HUES48 (cell line): ENCODE data around the gene IDUA.

Source experiments
- H3K27ac ChIP-seq: one replicate; pipeline ENCODE4 v1.7.0; 2013; ENCODE audit warnings: low read depth, low read length, inconsistent platforms
- H3K27me3 ChIP-seq: 2 replicates; pipeline ENCODE4 v1.6.1; 2013; ENCODE audit warnings: mild to moderate bottlenecking, low read length; ENCODE audit not compliant: control insufficient read depth, insufficient read depth
- H3K36me3 ChIP-seq: 2 replicates; pipeline ENCODE4 v1.6.1; 2013; ENCODE audit warnings: low read length; ENCODE audit not compliant: control insufficient read depth, insufficient read depth
- H3K4me1 ChIP-seq: 2 replicates; pipeline ENCODE4 v1.6.1; 2013; ENCODE audit warnings: mild to moderate bottlenecking, low read length; ENCODE audit not compliant: control insufficient read depth, insufficient read depth
- H3K4me3 ChIP-seq: 2 replicates; pipeline ENCODE4 v1.5.1; 2013; ENCODE audit warnings: mild to moderate bottlenecking, low read depth, low read length
- H3K9ac ChIP-seq: 2 replicates; pipeline ENCODE4 v1.6.1; 2013; ENCODE audit warnings: mild to moderate bottlenecking, low read depth, low read length, moderate library complexity
- H3K9me3 ChIP-seq: 2 replicates; pipeline ENCODE4 v1.6.1; 2013; ENCODE audit warnings: low read length; ENCODE audit not compliant: control insufficient read depth, insufficient read depth

IDUA gene

DNA sequence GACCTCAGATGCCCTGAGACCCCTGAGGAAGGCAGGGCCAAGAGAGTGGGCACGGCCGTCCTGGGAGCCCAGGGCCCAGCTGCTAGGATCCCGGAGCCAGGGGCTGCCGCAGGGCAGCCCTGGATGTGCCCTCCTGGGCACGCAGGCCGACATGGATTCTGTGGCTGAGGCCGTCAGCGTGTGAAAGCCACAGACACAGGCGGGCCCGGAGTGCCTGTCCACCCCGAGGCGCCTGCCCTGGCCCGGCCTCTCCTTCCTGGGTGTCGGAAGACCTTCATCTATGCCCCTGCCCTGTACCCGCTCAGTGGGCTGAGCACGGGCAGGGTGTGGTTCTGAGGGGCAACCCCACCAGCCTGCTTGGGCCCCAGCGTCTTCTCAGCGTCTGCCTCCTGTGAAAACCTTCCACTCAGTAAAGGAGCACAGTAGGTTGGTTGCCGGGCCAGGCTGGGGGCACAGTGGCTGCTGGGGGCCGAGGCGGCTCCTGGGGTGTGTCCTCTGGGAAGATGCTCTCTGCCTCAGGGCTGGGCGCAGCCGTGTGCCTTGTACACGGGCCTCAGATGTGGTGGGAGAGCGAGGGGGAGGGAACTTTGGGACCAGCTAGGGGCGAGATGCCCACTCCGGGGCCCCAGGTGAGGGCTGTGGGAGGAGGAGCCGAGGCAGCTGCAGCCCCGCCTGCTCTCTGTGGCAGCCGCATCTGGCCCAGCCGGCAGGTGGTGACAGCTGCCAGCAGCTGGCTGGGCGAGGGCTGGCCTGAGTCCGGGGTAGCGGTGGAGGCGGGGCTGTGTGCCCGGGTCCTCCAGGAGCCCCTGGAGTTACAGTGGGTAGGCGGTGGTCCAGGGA, 45.3 kb downstream of the IDUA start:
- no peaks in the 10 kb centered on the region for H3K4me1 ChIP-seq
- no peaks in the 10 kb centered on the region for H3K9me3 ChIP-seq

DNA sequence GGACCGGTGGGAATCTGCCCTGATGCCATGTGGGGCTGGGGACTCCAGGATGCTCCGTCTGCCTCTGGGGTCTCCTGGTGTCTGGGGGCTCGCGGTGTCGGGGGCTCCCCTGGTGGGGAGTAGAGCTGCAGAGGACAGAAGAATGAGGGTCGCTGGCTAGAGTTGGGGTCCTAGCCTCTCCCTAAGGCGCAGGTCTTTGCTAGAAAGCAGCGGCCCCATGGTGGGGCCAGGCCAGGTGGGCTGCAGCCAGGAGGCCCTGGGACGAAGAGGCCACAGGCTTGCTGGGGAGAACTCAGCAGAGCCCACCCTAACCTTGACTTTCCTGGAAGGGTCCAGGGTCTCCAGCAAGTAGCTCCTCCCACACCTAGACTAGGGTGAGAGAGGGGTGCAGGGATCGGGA, 46.0 kb downstream of the IDUA start:
- Histone ChIP-seq H3K4me3 (no peak overlapping the region), H3K9me3 (no peaks in the 10 kb centered on the region), H3K4me1 (no peaks in the 10 kb centered on the region), H3K27me3 (no peaks in the 10 kb centered on the region), H3K36me3 (no peaks in the 10 kb centered on the region), H3K9ac (no peak overlapping the region), H3K27ac (no peak overlapping the region)

More for the DNA sequence above, 45.3 kb downstream of the IDUA start:
- H3K27ac ChIP-seq = no peak overlapping the region
- no peak overlapping the region for H3K9ac ChIP-seq
- H3K4me3 ChIP-seq = no peak overlapping the region
- H3K36me3 ChIP-seq = no peaks in the 10 kb centered on the region
- no peaks in the 10 kb centered on the region for H3K27me3 ChIP-seq

DNA sequence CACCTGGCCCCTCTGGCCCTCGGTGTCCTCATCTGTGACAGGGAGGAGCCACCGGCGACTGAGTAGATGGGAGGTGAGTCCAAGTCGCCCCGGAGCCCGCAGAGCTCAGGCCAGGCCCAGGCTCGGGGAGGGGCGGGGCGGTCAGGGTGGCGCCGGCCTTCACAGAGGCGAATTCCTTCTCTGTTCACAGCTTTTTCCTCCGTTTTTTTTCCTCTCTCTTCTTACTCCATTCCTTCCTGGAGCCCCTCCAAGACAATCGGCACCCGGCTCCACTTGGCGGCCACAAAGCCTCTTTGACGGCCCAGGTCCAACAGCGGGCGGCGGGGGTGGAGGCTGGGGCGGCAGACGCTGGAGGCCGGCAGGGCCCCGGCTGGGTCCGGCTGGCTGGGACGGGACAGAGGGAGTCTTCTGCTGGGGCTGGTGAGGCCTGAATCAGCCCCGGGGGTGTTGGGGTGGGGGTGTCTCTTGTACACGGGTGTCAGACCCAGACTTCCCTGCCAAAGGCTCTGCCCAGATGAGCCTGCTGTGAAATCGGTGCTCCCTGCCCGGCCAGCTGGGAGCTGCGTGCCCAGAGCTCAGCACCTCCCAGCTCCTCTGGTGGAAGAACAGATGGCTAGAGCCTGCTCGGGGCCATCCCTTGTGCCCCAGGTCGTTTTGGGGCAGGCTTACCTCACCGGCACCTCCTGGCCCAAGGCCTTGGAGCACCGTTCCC, 47.2 kb downstream of the IDUA start:
- Histone ChIP-seq H3K9ac (no peak overlapping the region), H3K9me3 (no peaks in the 10 kb centered on the region), H3K36me3 (no peaks in the 10 kb centered on the region), H3K27me3 (no peaks in the 10 kb centered on the region), H3K4me1 (no peaks in the 10 kb centered on the region), H3K4me3 (no peak overlapping the region), H3K27ac (no peak overlapping the region)

DNA sequence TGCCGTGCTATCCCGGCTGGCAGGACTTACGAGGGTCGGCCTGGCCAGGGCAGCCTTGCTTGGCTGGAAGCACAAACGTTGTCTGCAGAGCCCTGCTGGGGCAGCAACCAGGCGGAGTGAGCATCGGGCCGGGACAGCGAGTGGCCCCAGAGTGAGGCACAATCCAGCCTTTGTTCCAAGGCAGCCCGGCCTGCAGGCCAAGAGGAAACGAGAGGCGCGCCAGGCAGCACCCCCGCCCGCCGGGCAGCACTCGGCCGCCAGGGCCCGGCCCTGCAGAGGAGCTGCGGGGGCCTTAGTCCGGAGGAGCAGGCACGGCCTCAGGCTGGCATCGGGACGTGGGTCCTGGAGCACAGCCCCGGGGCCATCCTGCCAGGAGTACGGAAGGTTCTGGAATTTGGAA, 48.7 kb downstream of the IDUA start:
- H3K27ac ChIP-seq = no peak overlapping the region
- H3K36me3 ChIP-seq = no peaks in the 10 kb centered on the region
- no peaks in the 10 kb centered on the region for H3K9me3 ChIP-seq
- H3K27me3 ChIP-seq = no peaks in the 10 kb centered on the region
- H3K9ac ChIP-seq = no peak overlapping the region
- H3K4me3 ChIP-seq = no peak overlapping the region
- no peaks in the 10 kb centered on the region for H3K4me1 ChIP-seq

DNA sequence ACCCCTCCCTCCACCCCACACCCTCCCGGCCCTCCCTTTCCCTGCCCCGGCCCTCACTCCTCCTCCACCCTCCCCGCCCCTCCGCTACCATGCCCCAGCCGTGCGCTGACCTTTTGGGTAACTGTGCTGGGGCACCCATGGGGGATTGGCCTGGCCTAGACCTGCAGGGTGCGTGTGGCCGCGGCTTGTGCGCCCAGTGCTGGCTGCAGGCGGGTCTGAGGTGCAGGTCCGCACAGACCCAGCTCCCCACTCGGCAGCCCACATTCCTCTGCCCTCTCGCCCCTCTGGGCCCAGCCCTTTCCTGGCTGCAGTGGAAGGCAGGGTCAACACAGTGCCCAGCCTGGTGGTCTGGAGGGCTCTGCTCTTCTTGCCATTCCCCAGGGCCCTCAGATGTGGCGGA, 49.3 kb downstream of the IDUA start:
- no peak overlapping the region for H3K9ac ChIP-seq
- H3K9me3 ChIP-seq = no peaks in the 10 kb centered on the region
- no peaks in the 10 kb centered on the region for H3K4me1 ChIP-seq
- H3K36me3 ChIP-seq = no peaks in the 10 kb centered on the region
- H3K27me3 ChIP-seq = no peaks in the 10 kb centered on the region
- no peak overlapping the region for H3K4me3 ChIP-seq
- H3K27ac ChIP-seq = no peak overlapping the region

DNA sequence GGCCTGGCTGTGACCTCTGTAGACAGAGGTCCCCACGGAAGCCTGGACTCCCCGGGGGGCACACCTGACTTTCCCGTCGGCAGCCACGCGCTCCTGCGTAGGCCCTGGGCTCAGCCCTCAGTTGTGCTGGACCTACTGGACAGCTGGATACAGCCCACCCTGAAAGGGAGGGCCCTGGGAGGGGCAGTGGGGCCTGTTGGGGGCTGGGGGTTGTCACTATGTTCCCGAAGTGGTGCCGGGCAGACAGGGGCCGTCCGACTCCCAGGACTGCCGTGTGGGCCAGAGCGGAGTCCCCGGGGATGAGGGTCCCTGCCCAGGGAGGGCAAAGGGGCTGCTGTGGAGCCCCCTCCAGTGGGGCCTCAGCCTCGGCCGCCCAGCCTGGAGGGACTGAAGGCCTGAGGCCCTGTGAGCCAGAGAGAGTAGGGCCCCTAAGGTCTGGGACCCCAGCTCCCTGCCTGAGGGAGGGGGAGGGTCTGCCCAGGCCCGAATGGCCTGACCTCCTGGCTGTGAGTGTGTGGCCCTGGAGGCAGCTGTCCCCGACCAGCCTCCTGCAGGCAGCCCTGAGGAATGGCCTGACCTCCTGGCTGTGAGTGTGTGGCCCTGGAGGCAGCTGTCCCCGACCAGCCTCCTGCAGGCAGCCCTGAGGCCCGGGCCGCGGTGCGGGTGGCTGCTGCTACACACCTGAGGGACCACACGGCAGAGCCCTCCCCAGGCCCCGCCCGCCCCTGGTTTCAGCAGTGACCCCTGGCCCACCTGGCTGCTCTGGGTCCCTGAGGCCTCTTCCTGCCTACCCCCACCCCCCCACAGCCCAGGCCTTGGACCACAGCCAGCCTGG, 50.3 kb downstream of the IDUA start:
- no peak overlapping the region for H3K27ac ChIP-seq
- no peaks in the 10 kb centered on the region for H3K27me3 ChIP-seq
- no peaks in the 10 kb centered on the region for H3K4me1 ChIP-seq

DNA sequence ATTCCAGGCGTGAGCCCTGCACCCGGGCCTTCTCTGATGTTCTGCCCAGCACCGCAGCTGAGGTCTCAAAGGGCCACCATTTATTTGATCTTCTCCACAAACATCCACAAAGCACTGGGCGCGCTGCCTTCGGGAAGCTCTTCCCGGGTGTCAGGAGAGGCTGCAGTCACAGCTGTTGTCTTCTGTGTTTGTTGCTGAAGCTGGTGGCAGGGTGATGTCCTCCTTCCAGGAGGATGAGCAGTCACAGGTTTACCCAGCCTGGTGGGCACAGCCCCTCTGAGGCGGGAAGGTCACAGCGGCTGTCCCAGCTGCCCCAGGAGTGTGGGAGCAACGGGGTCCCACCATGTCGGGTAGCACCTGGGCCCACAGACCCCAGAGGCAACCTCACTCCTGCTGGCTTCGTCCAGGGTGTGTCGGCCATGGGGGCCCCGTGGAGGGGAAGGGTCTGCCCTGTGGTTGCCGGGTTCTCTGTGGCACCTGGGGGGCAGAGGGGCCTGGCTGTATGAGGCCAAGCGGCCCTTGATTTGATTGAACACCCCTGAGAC, 52.2 kb downstream of the IDUA start:
- no peak overlapping the region for H3K9ac ChIP-seq
- no peak overlapping the region for H3K4me3 ChIP-seq
- H3K9me3 ChIP-seq = no peaks in the 10 kb centered on the region
- no peak overlapping the region for H3K27ac ChIP-seq
- peaks cover 6% of the 10 kb centered on the region; the same call in 1 of the 2 replicates for H3K27me3 ChIP-seq
- peaks cover 5% of the 10 kb centered on the region; the same call in 1 of the 2 replicates for H3K4me1 ChIP-seq
- no peaks in the 10 kb centered on the region for H3K36me3 ChIP-seq

More for the DNA sequence above, 50.3 kb downstream of the IDUA start:
- no peaks in the 10 kb centered on the region for H3K36me3 ChIP-seq
- H3K9ac ChIP-seq = no peak overlapping the region
- no peaks in the 10 kb centered on the region for H3K9me3 ChIP-seq
- H3K4me3 ChIP-seq = no peak overlapping the region

DNA sequence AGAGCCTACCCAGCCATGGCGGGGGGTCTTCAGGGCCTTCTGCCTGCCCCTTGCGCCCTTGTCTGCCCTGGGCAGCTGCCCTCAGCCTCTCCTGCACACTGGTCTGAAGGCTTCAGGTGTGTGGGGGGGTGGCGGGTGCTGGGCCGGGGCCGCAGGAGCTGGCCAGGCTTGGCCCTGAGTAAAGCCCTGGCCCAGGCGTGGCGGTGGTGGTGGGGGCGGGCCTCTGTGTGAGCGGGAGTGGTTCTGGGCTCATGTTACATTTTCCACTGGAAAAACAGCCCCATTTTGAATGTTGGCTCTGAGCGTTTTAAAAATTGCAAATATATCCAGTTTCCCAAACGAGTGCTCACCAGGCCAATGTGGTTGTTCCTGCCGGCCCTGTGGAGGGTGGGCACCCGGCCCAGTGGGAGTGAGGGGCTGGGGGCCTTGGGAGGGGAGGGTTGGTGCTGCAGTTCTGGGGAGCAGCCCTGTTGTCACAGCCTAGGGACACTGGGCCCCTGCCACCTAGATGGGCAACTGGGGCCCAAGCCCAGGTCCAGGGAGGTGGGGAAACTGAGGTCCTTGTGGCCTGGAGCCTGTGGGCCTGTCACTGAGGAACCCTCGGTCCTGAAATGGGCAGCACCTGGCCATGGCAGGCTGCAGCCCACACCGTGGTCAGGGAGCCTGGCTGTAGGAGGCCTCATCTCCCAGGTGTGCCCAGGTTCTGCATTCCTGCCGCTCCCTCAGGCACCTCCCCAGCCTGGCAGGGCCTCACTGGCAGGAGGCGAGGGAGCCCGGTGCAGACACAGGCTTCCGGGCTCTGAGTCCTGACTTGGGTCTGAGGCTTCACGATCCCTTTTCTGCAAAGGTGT, 52.9 kb downstream of the IDUA start:
- H3K27ac ChIP-seq = no peak overlapping the region

DNA sequence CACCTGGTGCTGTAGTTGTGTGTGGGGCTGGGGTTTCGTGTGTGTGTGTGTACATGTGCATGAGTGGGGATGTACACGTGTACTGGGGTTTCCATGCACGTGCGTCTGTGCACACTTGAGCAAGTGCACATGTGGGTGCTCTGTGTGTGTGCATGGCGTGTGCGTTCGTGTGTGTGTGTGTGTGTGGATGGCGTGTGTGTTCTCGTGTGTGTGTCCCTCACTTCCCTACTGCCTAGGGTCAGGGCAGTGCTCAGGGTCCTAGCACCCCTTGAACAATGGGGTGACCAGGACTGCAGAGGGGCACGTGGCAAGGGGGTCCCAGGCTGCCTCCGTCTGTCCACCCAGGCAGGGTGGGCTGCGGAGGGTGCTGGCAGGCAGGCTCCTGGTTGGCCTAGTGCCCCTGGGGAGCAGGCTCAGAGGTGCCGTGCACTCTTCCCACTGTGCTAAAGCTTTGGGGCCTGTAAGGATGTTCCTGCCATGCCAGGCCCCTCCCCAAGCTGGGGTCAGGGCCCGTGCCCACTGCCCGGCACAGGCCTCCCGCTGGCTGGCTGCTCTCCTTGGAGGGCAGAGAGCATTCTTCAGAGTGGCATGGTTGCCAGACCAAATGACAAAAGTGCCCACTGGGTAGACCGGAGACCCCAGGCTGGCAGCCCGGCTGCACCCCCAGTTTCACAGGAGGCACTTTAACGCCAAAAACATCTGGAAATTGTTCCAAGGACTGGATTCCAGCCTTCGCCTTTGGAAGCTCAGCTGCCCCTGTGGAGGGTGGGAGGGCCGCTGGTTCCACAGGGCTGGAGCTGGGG, 53.7 kb downstream of the IDUA start:
- Histone ChIP-seq H3K27ac (no peak overlapping the region), H3K27me3 (peaks cover 22% of the 10 kb centered on the region; the same call in 1 of the 2 replicates), H3K9me3 (no peaks in the 10 kb centered on the region), H3K4me1 (peaks cover 5% of the 10 kb centered on the region; the same call in 1 of the 2 replicates), H3K36me3 (no peaks in the 10 kb centered on the region), H3K9ac (no peak overlapping the region), H3K4me3 (no peak overlapping the region)

More for the DNA sequence above, 52.9 kb downstream of the IDUA start:
- Histone ChIP-seq H3K36me3 (no peaks in the 10 kb centered on the region), H3K27me3 (peaks cover 13% of the 10 kb centered on the region; the same call in 1 of the 2 replicates), H3K9ac (no peak overlapping the region), H3K9me3 (no peaks in the 10 kb centered on the region), H3K4me1 (peaks cover 5% of the 10 kb centered on the region; the same call in 1 of the 2 replicates), H3K4me3 (no peak overlapping the region)
